ENCODE measurements around the gene RARG.

RARG gene

DNA sequence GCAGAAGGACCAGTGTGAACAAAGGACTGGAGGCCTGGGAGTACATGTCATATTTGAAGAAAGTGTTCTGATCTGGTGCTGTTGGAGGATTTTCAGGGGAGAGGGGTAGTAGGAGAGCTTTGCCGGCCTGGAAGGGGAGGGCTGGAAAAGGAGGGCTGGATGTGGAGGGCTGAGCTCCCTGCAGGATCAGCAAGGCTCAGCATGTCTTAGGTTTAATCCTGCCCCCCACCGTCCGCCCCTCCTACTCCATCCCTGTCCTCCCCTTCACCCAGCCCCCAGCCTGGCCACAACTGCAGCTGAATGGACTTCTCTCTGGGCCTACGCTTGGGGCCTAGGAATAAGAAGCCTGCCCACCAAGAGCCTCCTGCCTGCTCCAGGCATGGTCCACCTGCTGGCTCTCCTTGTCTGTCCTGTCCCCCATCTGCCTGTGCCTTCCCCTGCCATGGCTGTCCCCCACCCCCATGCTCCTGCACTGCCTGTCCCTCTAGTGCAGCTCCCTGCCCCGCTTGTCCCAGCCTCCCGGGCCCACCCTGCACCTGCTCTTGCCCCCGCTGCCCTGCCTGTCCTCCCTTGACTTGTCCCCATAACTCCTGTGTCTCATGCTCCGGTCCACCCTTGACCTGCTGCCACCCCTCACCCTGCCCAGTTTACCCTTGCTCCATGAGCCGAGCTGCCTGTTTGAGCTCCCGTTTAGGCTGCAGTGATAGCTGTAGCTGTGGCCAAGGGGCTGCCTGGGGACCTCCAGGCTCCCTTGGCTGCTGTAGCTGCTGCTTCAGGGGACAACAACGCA, 9.8 kb upstream of the RARG start:
- no peak overlapping the region for H3K9ac ChIP-seq (ENCODE audit: low read depth, low read length)
- H3K27me3 ChIP-seq (ENCODE audit: insufficient read depth, low read length), result no peaks in the 10 kb centered on the region
- no peaks in the 10 kb centered on the region for H3K9me3 ChIP-seq (ENCODE audit: insufficient read depth, low read depth, low read length)
- H3K4me3 ChIP-seq (ENCODE audit: low read length), result no peak overlapping the region
- no peak overlapping the region for H3K27ac ChIP-seq (ENCODE audit: low read depth, low read length)
- no peaks in the 10 kb centered on the region for H3K36me3 ChIP-seq (ENCODE audit: insufficient read depth, low read length)
- peaks cover 20% of the 10 kb centered on the region for H3K4me1 ChIP-seq (ENCODE audit: insufficient read depth, low read length)
- 49% methylated on average over 11 of the region's 11 CpGs for WGBS

DNA sequence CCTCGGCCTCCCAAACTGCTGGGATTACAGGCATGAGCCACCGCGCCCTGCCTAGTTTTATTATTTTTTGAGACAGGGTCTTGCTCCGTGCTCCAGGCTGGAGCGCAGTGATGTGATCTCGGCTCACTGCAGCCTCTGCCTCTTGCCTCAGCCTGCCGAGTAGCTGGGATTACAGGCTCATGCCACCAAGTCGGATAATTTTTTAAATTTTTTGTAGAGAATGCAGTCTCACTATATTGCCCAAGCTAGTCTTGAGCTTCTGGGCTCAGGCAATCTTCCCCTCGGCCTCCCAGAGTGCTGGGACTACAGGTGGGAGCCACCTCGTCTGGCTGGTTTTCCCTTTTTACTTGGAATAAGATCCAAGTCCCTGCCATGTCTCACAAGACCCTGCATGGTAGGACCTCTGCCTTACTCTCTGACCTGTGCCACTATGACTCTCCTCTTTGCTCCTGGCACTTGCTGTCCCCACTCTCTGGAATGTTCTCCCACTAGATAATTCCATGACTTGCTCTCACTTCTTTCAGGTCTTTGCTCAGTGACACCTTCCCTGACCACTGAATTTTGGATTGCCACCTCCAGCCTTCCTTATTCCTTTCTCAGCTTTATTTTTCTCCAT, 7.7 kb upstream of the RARG start:
- peaks cover 37% of the 10 kb centered on the region for H3K4me1 ChIP-seq (ENCODE audit: insufficient read depth, low read length)
- WGBS, result 92% methylated on average over 10 of the region's 10 CpGs
- no peaks in the 10 kb centered on the region for H3K36me3 ChIP-seq (ENCODE audit: insufficient read depth, low read length)
- H3K27ac ChIP-seq (ENCODE audit: low read depth, low read length), result no peak overlapping the region
- no peaks in the 10 kb centered on the region for H3K27me3 ChIP-seq (ENCODE audit: insufficient read depth, low read length)
- H3K9ac ChIP-seq (ENCODE audit: low read depth, low read length), result no peak overlapping the region
- H3K9me3 ChIP-seq (ENCODE audit: insufficient read depth, low read depth, low read length), result no peaks in the 10 kb centered on the region
- H3K4me3 ChIP-seq (ENCODE audit: low read length), result no peak overlapping the region

DNA sequence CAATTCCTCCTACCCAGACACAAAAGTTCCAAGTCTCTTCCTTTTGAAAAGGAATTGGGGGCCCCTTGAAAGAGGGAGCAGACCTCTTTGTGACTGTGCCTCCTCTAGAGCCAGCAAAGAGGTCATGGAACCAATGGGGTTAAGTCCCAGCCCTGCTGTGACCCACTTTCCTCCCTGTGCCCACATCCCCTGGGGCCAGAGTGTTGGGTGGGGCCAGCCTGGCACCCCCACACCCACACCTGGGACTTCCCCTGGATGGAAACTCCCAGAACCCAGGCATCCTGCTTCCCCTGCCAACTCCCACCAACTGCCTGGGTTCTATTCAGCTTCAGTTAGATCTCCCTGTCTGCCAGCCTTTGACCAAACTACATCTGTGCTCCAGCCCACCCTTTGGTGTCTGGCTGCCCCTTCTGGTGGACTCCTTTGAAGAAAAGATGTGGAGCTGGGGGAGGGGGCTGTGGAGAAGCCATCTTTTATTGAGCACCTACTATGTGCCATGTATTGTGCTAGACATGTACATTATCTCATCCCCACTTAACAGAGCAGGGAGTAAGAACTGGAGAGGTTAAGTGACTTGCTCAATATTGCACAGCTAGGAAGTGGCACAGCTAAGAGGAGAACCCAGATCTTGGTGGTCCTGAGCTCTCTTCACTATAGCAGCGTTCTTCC, 4.6 kb upstream of the RARG start:
- Histone ChIP-seq H3K27me3 (ENCODE audit: insufficient read depth, low read length) (no peaks in the 10 kb centered on the region; the same call in 1 of the 2 replicates), H3K4me1 (ENCODE audit: insufficient read depth, low read length) (peaks cover 48% of the 10 kb centered on the region), H3K9ac (ENCODE audit: low read depth, low read length) (no peak overlapping the region), H3K36me3 (ENCODE audit: insufficient read depth, low read length) (no peaks in the 10 kb centered on the region), H3K9me3 (ENCODE audit: insufficient read depth, low read depth, low read length) (no peaks in the 10 kb centered on the region), H3K4me3 (ENCODE audit: low read length) (no peak overlapping the region), H3K27ac (ENCODE audit: low read depth, low read length) (peak overlapping the region; percentile 59; the same call in 1 of the 2 replicates)
- 89% methylated on average over 1 of the region's 1 CpG for WGBS

DNA sequence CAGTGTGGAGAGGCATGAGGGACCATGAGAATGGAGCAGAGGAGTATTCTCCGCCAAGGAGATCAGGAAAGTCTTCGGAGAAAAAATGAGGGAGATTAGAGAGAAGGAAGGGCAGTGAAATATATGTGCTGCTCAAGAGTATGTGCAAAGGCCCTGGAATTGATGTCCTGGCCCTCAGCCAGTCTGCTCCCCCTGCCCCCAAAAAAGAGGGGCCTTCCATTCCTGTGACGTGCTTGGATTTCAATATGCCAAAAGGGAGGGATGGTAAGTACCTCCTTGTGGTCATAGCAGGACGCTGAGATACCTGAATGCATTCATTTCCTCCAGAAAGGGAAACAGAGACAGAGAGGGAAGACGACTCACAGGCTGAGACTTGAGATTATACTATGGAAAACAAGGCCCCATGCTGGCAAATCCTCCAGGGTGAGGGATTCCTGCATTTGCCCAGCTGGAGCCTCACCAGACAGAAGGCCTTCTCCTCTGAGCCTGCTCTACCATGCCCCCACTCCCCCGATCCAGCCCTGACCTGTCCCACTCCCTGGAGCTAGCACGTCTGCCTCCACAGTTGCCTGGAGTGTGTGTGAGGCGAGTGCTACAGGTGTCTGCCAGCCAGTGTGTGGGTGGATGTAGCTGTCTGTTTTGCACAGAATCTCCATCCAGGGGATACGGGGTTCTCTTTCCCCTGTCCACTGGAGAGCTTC, 3.9 kb upstream of the RARG start:
- peaks cover 49% of the 10 kb centered on the region for H3K4me1 ChIP-seq (ENCODE audit: insufficient read depth, low read length)
- no peaks in the 10 kb centered on the region for H3K9me3 ChIP-seq (ENCODE audit: insufficient read depth, low read depth, low read length)
- 35% methylated on average over 6 of the region's 9 CpGs for WGBS
- peaks cover 3% of the 10 kb centered on the region; the same call in 1 of the 2 replicates for H3K27me3 ChIP-seq (ENCODE audit: insufficient read depth, low read length)
- no peak overlapping the region for H3K9ac ChIP-seq (ENCODE audit: low read depth, low read length)
- H3K27ac ChIP-seq (ENCODE audit: low read depth, low read length), result peak overlapping the region; percentile 59; the same call in 1 of the 2 replicates
- H3K4me3 ChIP-seq (ENCODE audit: low read length), result no peak overlapping the region; the same call in 1 of the 2 replicates
- H3K36me3 ChIP-seq (ENCODE audit: insufficient read depth, low read length), result no peaks in the 10 kb centered on the region

DNA sequence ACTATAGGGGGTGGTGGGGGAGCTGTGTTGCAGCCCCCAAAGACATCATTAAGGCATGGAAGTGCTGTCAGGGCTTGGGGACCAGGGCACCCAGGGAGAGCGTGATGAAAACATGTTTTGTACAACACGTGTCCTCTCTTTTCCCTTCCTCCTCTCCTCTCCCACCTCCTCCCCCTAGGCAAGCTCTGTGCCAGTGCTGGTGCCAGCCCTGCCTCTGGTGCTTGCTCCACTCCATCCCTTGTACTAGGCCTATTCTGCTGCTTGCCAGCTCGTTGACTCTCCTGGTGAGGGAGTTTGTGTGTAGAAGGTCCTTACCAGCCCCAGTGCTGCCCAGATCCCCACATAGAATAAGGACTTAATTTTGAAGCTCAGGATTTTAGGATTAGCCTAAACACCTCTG, 3.2 kb upstream of the RARG start:
- H3K9ac ChIP-seq (ENCODE audit: low read depth, low read length), result no peak overlapping the region
- peak overlapping the region; percentile 7; the same call in 1 of the 2 replicates for H3K27ac ChIP-seq (ENCODE audit: low read depth, low read length)
- WGBS, result 89% methylated on average over 3 of the region's 3 CpGs

DNA sequence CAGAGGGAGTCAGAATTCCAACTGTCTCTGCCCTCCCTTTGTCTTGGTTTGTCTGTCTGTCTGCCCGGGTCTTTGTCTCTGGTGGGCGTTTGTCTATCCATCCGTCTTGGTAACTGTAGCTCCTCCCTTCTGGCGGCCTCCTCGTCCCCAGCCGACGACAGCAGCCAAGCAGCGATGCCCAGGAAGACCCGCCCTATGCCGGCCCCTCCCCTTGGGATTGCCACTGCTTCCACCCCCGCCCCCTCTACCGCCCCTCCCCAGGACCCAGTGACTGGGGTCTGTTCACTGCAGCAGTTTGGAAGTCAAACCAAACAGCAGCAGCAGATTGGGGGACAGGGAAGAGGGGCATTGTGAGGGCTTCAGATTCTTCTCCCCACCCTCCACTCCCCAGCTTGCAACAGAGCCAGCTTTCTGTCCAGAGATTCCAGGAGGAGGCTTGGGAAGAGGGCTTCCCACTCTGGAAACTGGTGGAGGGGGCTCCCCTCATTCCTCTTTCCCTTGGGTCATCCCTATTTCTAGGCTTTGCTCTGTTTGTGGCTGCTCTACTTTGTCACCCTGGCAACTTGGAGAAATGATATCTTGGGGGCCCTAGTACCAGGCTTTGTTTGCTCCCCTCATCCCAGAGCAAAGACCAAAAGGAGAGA, 2.4 kb upstream of the RARG start:
- WGBS, result 1% methylated on average over 12 of the region's 12 CpGs
- H3K27ac ChIP-seq (ENCODE audit: low read depth, low read length), result peak overlapping the region; percentile 50; the same call in 1 of the 2 replicates

More for the DNA sequence above, 3.2 kb upstream of the RARG start:
- peaks cover 49% of the 10 kb centered on the region for H3K4me1 ChIP-seq (ENCODE audit: insufficient read depth, low read length)
- H3K27me3 ChIP-seq (ENCODE audit: insufficient read depth, low read length), result peaks cover 3% of the 10 kb centered on the region; the same call in 1 of the 2 replicates
- no peaks in the 10 kb centered on the region for H3K9me3 ChIP-seq (ENCODE audit: insufficient read depth, low read depth, low read length)
- no peaks in the 10 kb centered on the region for H3K36me3 ChIP-seq (ENCODE audit: insufficient read depth, low read length)
- no peak overlapping the region for H3K4me3 ChIP-seq (ENCODE audit: low read length)

DNA sequence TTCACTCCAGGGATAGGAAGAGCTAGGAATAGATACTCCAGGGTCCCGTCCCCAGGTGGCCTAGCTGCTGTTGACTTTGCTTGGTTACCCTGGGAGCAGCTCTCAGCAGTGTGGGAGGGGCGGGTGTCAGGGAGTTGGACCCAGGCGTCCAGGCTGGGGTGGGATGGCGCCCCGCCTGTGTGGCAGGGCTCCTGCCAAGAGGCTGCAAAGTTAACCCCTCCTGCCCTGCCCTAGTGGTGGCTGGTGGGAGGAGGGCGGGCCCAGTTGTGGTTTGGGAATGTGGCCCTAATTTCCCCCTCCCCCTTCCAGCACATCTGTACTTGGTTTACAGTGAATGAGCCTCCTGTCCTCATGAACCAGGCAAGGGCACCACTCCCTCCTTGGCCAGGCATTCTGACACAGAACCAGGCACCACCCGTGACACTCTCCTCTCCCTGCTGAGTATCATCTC, 1.7 kb upstream of the RARG start:
- Histone ChIP-seq H3K9me3 (ENCODE audit: insufficient read depth, low read depth, low read length) (no peaks in the 10 kb centered on the region), H3K36me3 (ENCODE audit: insufficient read depth, low read length) (no peaks in the 10 kb centered on the region), H3K27ac (ENCODE audit: low read depth, low read length) (peak overlapping the region; percentile 50; the same call in 1 of the 2 replicates), H3K9ac (ENCODE audit: low read depth, low read length) (peak overlapping the region; percentile 34; the same call in 1 of the 2 replicates), H3K4me3 (ENCODE audit: low read length) (peak overlapping the region; percentile 35), H3K27me3 (ENCODE audit: insufficient read depth, low read length) (peaks cover 3% of the 10 kb centered on the region; the same call in 1 of the 2 replicates), H3K4me1 (ENCODE audit: insufficient read depth, low read length) (peaks cover 57% of the 10 kb centered on the region)
- WGBS, result 32% methylated on average over 7 of the region's 7 CpGs

More for the DNA sequence above, 2.4 kb upstream of the RARG start:
- Histone ChIP-seq H3K36me3 (ENCODE audit: insufficient read depth, low read length) (no peaks in the 10 kb centered on the region), H3K9ac (ENCODE audit: low read depth, low read length) (peak overlapping the region; percentile 34; the same call in 1 of the 2 replicates), H3K4me3 (ENCODE audit: low read length) (peak overlapping the region; percentile 35), H3K9me3 (ENCODE audit: insufficient read depth, low read depth, low read length) (no peaks in the 10 kb centered on the region), H3K27me3 (ENCODE audit: insufficient read depth, low read length) (peaks cover 3% of the 10 kb centered on the region; the same call in 1 of the 2 replicates), H3K4me1 (ENCODE audit: insufficient read depth, low read length) (peaks cover 55% of the 10 kb centered on the region)

DNA sequence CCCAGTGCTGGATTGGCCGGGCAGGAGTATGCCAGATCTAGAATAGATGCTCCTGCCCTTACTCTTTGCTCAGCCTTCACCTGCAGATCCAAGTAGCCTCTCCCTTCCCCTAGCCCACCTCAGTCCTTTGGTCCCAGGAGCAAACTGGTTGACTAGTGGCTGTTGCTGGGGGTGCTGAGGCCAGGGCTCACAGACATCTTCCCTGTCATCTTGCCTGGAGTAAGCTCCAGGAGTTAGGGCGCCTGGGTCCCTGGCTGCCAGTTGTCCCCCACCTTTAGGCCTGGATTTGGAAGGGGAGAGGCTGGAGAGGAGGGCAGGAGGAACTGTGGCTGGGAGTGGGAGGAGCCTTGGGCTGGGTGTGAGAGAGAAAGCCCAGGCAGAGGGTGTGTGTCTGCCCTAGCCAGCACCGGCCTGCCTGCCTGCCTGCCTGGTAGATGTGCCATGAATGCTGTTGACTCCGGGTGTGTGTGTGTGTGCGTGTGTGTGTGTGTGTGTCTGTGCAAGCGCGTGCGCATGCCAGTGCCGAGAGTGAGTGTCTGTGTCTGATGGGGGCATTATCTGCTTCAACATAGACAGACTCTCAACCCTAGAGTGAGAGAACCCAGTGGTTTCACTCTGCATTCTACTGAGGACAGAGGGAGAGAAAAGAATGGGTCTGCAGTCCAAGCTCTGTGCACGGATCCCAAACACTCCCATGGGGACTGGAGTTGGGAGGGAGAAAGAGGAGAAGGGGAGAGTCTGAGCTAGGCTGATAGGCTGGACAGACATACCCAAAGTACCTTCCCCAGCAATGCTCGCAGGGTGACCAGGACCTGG, 845 bp upstream of the RARG start:
- H3K4me1 ChIP-seq (ENCODE audit: insufficient read depth, low read length), result peaks cover 57% of the 10 kb centered on the region
- peak overlapping the region; percentile 61; the same call in 1 of the 2 replicates for H3K27ac ChIP-seq (ENCODE audit: low read depth, low read length)
- no peaks in the 10 kb centered on the region for H3K36me3 ChIP-seq (ENCODE audit: insufficient read depth, low read length)
- H3K9ac ChIP-seq (ENCODE audit: low read depth, low read length), result no peak overlapping the region
- peaks cover 3% of the 10 kb centered on the region; the same call in 1 of the 2 replicates for H3K27me3 ChIP-seq (ENCODE audit: insufficient read depth, low read length)
- WGBS, result 29% methylated on average over 11 of the region's 11 CpGs
- H3K9me3 ChIP-seq (ENCODE audit: insufficient read depth, low read depth, low read length), result no peaks in the 10 kb centered on the region
- H3K4me3 ChIP-seq (ENCODE audit: low read length), result peak overlapping the region; percentile 52

DNA sequence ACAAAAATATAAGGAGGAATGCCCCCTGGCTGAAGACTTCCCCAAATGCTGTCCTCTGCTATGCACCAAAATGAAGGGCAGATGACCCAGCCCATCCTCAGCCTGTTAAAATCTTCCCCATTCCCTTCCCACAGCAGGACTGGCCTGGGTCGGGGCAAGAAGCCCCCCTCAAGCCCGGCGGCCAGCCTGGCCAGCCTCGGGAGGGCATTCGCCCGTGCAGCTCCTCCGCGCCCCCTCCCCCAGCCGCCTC, 413 bp downstream of the RARG start:
- Histone ChIP-seq H3K27me3 (ENCODE audit: insufficient read depth, low read length) (peaks cover 3% of the 10 kb centered on the region; the same call in 1 of the 2 replicates), H3K4me1 (ENCODE audit: insufficient read depth, low read length) (peaks cover 59% of the 10 kb centered on the region), H3K36me3 (ENCODE audit: insufficient read depth, low read length) (no peaks in the 10 kb centered on the region), H3K9me3 (ENCODE audit: insufficient read depth, low read depth, low read length) (no peaks in the 10 kb centered on the region), H3K9ac (ENCODE audit: low read depth, low read length) (peak overlapping the region; percentile 61), H3K27ac (ENCODE audit: low read depth, low read length) (peak overlapping the region; percentile 41; the same call in 1 of the 2 replicates), H3K4me3 (ENCODE audit: low read length) (peak overlapping the region; percentile 80)
- 0% methylated on average over 9 of the region's 9 CpGs for WGBS
